Measurements from ENCODE around the gene SHLD1.

The SHLD1 gene

GRCh38 chr20:5855939-5856338, 105.7 kb downstream of the SHLD1 start:
- no peak for DNase-seq

- peak; percentile 42 for DNase-seq
Observed at GRCh38 chr20:5859608-5860007, 109.4 kb downstream of the SHLD1 start.

DNA sequence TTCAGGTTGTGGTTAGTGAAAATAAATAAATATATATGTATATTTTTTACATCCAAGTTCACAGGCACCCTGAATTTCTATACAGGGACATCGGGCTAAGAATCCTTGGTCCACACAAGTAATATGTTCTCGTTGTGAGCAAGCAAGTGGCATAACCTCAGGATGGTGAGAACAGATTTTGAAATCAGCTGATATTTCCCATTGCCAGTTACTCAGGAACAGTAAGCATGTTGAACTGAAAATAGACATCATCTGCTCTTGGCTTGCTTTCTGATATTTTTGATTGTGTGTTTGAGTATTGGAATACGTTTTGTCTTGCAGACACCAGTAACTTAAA, 112.5 kb downstream of the SHLD1 start:
- no peak for DNase-seq

- peak; percentile 87 for DNase-seq
Observed at GRCh38 chr20:5863040-5863833, 113.0 kb downstream of the SHLD1 start.

GRCh38 chr20:5864428-5864827, 114.2 kb downstream of the SHLD1 start:
- no peak for DNase-seq

DNA sequence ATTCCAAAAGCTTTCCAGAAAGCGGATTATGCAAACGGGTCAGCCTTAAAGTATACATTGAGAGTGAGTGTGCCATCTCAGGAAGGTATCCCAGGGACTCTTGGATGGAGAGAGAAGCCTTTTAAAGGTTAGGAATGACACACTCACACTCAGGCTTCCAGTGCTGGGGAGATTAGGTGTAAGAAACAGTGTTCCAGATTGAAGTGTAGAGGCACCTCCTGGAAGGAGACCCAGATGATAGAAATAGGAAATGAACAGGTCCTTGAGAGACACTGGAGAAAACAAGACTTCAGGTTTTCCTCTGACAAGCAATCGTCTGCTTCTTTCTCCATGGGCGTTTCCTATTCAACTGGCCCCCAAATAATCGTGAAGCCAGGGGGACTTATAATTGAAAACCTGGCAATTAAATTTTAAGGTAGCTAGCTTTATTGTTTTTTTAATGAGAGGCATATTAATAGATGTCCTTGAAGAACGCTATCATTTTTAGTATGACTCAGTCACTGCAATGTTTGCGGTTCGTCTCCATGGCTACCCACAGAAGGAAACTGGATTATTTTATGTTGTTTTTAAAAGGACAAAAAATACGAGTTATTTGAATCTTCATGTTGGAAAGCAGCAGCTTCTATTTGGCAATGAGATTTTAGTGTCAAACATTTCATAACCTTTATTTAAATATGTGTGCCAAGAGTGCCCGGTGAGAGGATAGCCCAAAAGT, 114.8 kb downstream of the SHLD1 start:
- peak; percentile 46 for DNase-seq

GRCh38 chr20:5865604-5866003, 115.4 kb downstream of the SHLD1 start:
- DNase-seq = no peak

- no peak for DNase-seq
Observed at GRCh38 chr20:5870568-5870981, 120.4 kb downstream of the SHLD1 start.

GRCh38 chr20:5871459-5872410, 121.5 kb downstream of the SHLD1 start:
- no peak for DNase-seq

DNA sequence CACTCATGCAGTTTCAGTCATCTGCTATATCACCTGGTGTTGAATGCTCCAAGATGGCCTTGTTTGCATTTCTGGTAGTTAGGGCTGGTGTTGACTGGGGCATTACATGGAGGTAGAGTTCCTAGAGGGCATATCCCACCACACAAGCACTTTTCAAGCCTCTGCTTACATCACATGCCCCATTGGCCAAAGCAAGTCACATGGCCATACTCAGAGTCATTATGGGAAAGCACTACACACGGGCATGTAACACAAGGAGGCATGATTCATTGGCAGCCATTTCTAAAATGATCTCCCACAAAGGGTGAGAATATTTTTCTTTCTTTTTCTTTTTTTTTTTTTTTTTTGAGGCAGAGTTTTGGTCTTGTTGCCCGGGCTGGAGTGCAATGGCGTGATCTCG, 126.9 kb downstream of the SHLD1 start:
- DNase-seq = peak; percentile 13

DNA sequence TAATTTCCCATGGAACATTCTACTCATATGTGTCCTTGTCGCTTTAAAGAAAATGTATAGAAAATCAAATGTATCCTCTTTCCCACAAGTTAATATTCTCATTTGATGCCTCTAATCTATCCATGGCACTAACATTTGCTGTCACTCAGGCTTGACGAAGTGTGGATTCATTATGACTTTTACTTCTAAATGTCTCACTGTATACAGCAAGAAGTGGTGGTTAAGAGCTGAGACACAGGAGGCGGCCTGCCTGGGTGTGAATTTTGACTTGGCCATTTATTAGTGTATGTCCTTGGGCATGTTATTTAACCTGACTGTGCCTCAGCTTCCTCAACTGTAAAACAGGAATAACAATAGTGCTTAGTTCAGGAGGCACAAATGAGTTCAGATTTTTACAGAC, 130.1 kb downstream of the SHLD1 start:
- DNase-seq = no peak

- no peak for DNase-seq
Observed at GRCh38 chr20:5881703-5882102, 131.5 kb downstream of the SHLD1 start.

GRCh38 chr20:5882166-5882565, 132.0 kb downstream of the SHLD1 start:
- DNase-seq = no peak

DNA sequence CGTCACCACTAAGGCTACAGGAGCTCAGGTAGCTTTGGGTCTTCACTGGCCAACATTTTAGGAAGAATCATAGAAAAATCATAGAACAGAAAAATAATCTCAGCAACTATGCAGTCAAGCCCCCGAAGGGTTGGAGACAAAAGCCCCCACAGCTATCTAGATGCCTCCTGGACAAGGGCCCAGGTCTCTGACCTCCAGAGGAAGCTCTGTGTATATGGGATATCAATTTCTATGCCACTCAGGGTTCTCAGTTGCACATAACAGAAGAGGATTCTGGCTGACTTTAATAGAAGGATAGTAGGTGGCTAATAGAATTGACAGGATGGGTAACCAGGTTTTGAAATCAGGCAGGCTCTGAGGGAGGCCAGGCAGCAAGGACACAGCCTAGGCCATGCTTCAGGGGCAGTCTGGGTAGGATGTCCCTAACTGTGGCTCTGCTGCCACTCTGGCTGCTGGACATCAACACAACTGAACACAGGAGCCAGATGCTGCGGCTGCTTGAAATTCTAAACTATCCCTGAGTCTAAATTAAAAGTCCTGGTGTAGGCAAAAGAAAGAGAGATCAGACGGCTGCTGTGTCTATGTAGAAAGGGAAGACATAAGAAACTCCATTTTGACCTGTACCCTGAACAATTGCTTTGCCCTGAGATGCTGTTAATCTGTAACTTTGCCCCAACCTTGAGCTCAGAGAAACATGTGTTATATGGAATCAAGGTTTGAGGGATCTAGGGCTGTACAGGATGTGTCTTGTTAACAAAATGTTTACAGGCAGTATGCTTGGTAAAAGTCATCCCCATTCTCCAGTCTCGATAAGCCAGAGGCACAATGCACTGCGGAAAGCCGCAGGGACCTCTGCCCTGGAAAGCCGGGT, 134.5 kb downstream of the SHLD1 start:
- DNase-seq = no peak

GRCh38 chr20:5885866-5886265, 135.7 kb downstream of the SHLD1 start:
- no peak for DNase-seq

- DNase-seq = no peak
Observed at GRCh38 chr20:5886788-5887187, 136.6 kb downstream of the SHLD1 start.

- DNase-seq = no peak
Observed at GRCh38 chr20:5887386-5887785, 137.2 kb downstream of the SHLD1 start.

GRCh38 chr20:5888041-5888440, 137.8 kb downstream of the SHLD1 start:
- no peak for DNase-seq

- DNase-seq = no peak
Observed at GRCh38 chr20:5890773-5891441, 140.7 kb downstream of the SHLD1 start.

GRCh38 chr20:5893052-5893451, 142.9 kb downstream of the SHLD1 start:
- no peak for DNase-seq

GRCh38 chr20:5893621-5894020, 143.4 kb downstream of the SHLD1 start:
- DNase-seq = no peak

DNA sequence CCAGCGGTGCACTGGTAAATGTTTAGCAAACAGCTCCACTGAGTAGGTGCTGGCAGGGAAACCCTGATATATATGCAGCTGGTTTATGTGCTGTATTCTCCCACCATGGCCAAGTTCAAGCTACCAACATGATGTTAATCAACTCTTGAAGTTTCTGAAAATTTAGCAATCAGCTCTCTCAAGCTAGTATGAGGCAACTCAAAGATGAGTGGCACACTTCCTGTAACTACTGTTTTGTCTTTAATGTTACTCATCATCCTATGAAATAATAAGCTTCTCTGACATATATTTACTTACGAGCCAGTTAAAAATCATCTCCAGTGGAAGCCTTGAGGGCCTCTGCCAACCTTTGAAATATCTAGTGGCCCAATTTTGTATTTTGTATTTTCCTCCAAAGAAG, 145.4 kb downstream of the SHLD1 start:
- peak; percentile 14 for DNase-seq

All from HCEC 1CT (cell line).